H1 (cell line): ENCODE data around the gene CRYBB1. TPM values are rescaled to one million over a fixed set of nuclear protein-coding genes. Genes with fewer than 3 reads are reported as not detected.

ENCODE experiments used
- ASH2L ChIP-seq: fragments of 200-600, 300-600 bp; sonication (generic); IDR thresholded peaks from one replicate; pipeline ENCODE4 v1.7.1; 2017; ENCODE audit warnings: low read length
- TAF7 ChIP-seq: optimal IDR thresholded peaks from 2 replicates; pipeline ENCODE3; 2011; ENCODE audit warnings: low read depth, mild to moderate bottlenecking, inconsistent platforms, low read length, moderate library complexity, borderline replicate concordance
- polyA plus RNA-seq, 7 experiments: library from polyadenylated mRNA; depleted of rRNA in 3 of 7; stranded (reverse) in 5 of 7; unstranded in 2 of 7; fragments of >200 nt in 5 of 7; fragments of 200-250 nt in 2 of 7; gene quantifications; 1 replicate in 5 of 7; 2 replicates in 1 of 7; 4 replicates in 1 of 7; pipeline versions ENCODE4 v1.2.1 to v1.2.3, GENCODE V29; 2011 to 2013; ENCODE audit warnings: missing spikeins in 2 of 7, mixed read lengths in 2 of 7
- total RNA-seq: library from RNA; stranded (reverse); fragmentation: NEBNext Ultra II Directional; extraction: Animal tissue kit (Norgen Biotek cat#: 25700); gene quantifications from 2 replicates; pipeline ENCODE4 v1.2.1, GENCODE V29; 2021

Gene CRYBB1
- total and polyA plus RNA-seq, 2 of the 8 experiments (the other 6 are each of a cell fraction or from before 2014, with no cell fraction given) = 1.7 to 6.0 TPM

DNA sequence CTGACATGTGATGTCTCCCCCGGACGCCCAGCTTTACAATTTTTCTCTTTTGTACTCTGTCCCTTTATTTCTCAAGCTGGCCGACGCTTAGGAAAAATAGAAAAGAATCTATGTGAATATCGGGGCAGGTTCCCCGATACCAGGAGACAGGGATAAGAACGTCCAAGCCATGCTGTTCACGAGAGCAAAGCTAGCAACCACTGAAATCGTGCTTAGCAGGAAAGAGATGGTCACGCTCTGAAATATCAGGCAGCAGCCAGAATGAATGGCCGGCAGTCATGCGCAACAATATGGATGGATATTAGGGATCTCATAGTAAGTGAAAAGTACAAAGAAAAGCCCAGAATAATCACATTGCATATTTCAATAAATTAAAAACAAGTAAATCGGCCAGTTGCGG, 3.5 kb downstream of the CRYBB1 start (continued):
- TF ChIP-seq TAF7 (no peak), ASH2L (no peak)
